Transverse colon (tissue), 4 donors: Measurements from ENCODE around the gene NPPB. TPM values are rescaled to one million over a fixed set of nuclear protein-coding genes. Genes with fewer than 3 reads are reported as not detected.

Source experiments
- DNase-seq: peaks from one replicate; pipeline ENCODE4 v3.0.0-alpha.2; 2019
- H3K27ac ChIP-seq, 4 donors: fragments of 200-600 bp; sonication (generic); 2 replicates each; pipeline ENCODE4 v1.5.1; 2016 to 2018; ENCODE audit warnings: inconsistent platforms in 4 of 4
- H3K27me3 ChIP-seq: fragments of 200-600 bp; sonication (generic); 2 replicates; pipeline ENCODE4 v1.5.1; 2017; ENCODE audit warnings: inconsistent platforms
- H3K36me3 ChIP-seq, 4 donors: fragments of 200-600 bp; sonication (generic); 2 replicates each; pipeline ENCODE4 v1.5.1; 2017 to 2019; ENCODE audit warnings: inconsistent platforms in 4 of 4
- H3K4me1 ChIP-seq, 4 donors: fragments of 200-600 bp; sonication (generic); 2 replicates each; pipeline ENCODE4 v1.5.1; 2017 to 2020; ENCODE audit warnings: inconsistent platforms in 4 of 4
- H3K4me3 ChIP-seq, 4 donors: fragments of 200-600 bp; sonication (generic); 1 replicate in 1 of 4; 2 replicates in 3 of 4; pipeline versions ENCODE4 v1.5.1 to v1.6.1; 2017 to 2019; ENCODE audit warnings: inconsistent platforms in 4 of 4
- H3K9me3 ChIP-seq, 2 donors: fragments of 200-600 bp; sonication (generic); 2 replicates each; pipeline ENCODE4 v1.5.1; 2017 to 2019; ENCODE audit warnings: inconsistent platforms in 2 of 2
- CTCF ChIP-seq, 5 experiments: fragments of 200-600 bp in 3 of 5; fragments of 450-650 bp in 2 of 5; sonication (generic) in 3 of 5; IDR thresholded peaks; 1 replicate in 2 of 5; 2 replicates in 3 of 5; pipeline ENCODE4 v1.5.1; 2016 to 2017; ENCODE audit warnings: antibody characterized with exemption in 5 of 5, inconsistent platforms in 3 of 5, mild to moderate bottlenecking in 2 of 5, moderate library complexity in 1 of 5
- EP300 ChIP-seq: sonication (generic); formaldehyde crosslinking; IDR thresholded peaks from one replicate; pipeline ENCODE4 v1.6.1; 2017; ENCODE audit warnings: antibody characterized with exemption, low read depth
- POLR2A ChIP-seq: fragments of 450-650 bp; IDR thresholded peaks from one replicate; pipeline ENCODE4 v1.6.1; 2016; ENCODE audit warnings: antibody characterized with exemption, mild to moderate bottlenecking, moderate library complexity
- POLR2AphosphoS5 ChIP-seq, 3 donors: sonication (generic); formaldehyde crosslinking; IDR thresholded peaks; one replicate each; pipeline ENCODE4 v1.6.1; 2016; ENCODE audit warnings: antibody characterized with exemption in 3 of 3
- WGBS, 2 donors: methylation state at CpG; one replicate each; pipeline ENCODE4 v1.1.5; 2018; ENCODE audit warnings: low coverage in 1 of 2; 5-methylcytosine and 5-hydroxymethylcytosine counted together
- in situ Hi-C, 4 donors: fragments of 200-750 bp; cut with MboI; loops; one replicate each; pipeline versions ENCODE4 v1.15.0 to v1.15.1; 2017; ENCODE audit warnings: low sequenced_read_pairs in 3 of 4, low pct_ligation_motif_present in 1 of 4, low pct_unique_long_range_greater_than_20kb in 1 of 4
- intact Hi-C: fragments of 100-400 bp; cut with DNase I; formaldehyde crosslinking; loops from one replicate; pipeline ENCODE4 v1.15.1; 2023; ENCODE audit warnings: low total_unique reads
- total RNA-seq, 4 donors: library from RNA; depleted of rRNA; stranded (reverse); fragments of >200 nt; gene quantifications; one replicate each; pipeline ENCODE4 v1.1.0, GENCODE V29; 2016

NPPB gene
- total RNA-seq, 4 donors from 2014 or later, result not detected

- no peaks in the 10 kb centered on the region for H3K9me3 ChIP-seq
- H3K36me3 ChIP-seq, result no peaks in the 10 kb centered on the region
- in situ Hi-C loops, result no loop called here
- no peaks in the 10 kb centered on the region for H3K4me1 ChIP-seq
- no peak for DNase-seq
- 74 to 87% methylated on average over 6 to 14 of the region's 14 CpGs for WGBS, 2 donors
- no peak overlapping the region for H3K4me3 ChIP-seq
- TF ChIP-seq EP300 (no peak), POLR2AphosphoS5 (IDR thresholded peaks at IDR 0.05) (no peak), POLR2A (no peak), CTCF (IDR thresholded peaks at IDR 0.05) (no peak)
- H3K27me3 ChIP-seq, result peaks cover 5% of the 10 kb centered on the region
- intact Hi-C loops, result no loop called here
- H3K27ac ChIP-seq, result no peak overlapping the region
Measured at GRCh38 chr1:11873395-11874257, 14.9 kb upstream of the NPPB start.

GRCh38 chr1:11872545-11872944 is 13.8 kb upstream of the NPPB start:
- Histone ChIP-seq H3K27ac (no peak overlapping the region), H3K36me3 (no peaks in the 10 kb centered on the region), H3K9me3 (no peaks in the 10 kb centered on the region), H3K27me3 (peaks cover 5% of the 10 kb centered on the region), H3K4me1 (no peaks in the 10 kb centered on the region), H3K4me3 (no peak overlapping the region)
- 38 to 62% methylated on average over 2 to 7 of the region's 7 CpGs for WGBS, 2 donors
- TF ChIP-seq POLR2A (no peak), POLR2AphosphoS5 (IDR thresholded peaks at IDR 0.05) (no peak), CTCF (IDR thresholded peaks at IDR 0.05) (no peak), EP300 (no peak)
- intact Hi-C loops, result no loop called here
- in situ Hi-C loops, result no loop called here
- no peak for DNase-seq

GRCh38 chr1:11869650-11870207 is 11.0 kb upstream of the NPPB start:
- intact Hi-C loops (no loop called here), in situ Hi-C loops (no loop called here)
- Histone ChIP-seq H3K4me1 (no peaks in the 10 kb centered on the region), H3K9me3 (no peaks in the 10 kb centered on the region), H3K4me3 (no peak overlapping the region), H3K27ac (no peak overlapping the region), H3K27me3 (peaks cover 5% of the 10 kb centered on the region), H3K36me3 (no peaks in the 10 kb centered on the region)
- WGBS, 2 donors, result 60 to 75% methylated on average over 1 to 5 of the region's 5 CpGs
- DNase-seq, result no peak
- TF ChIP-seq CTCF (IDR thresholded peaks at IDR 0.05) (no peak), POLR2A (no peak), EP300 (no peak), POLR2AphosphoS5 (IDR thresholded peaks at IDR 0.05) (no peak)

- H3K4me3 ChIP-seq, result no peak overlapping the region
- 79% methylated on average over 3 of the region's 3 CpGs; no CpG with 5 or more reads in 1 of the 2 donors for WGBS, 2 donors
- H3K27me3 ChIP-seq, result peaks cover 5% of the 10 kb centered on the region
- no peaks in the 10 kb centered on the region for H3K9me3 ChIP-seq
- H3K4me1 ChIP-seq, result no peaks in the 10 kb centered on the region
- H3K27ac ChIP-seq, result no peak overlapping the region
- in situ Hi-C loops, result no loop called here
- no peaks in the 10 kb centered on the region for H3K36me3 ChIP-seq
- intact Hi-C loops, result no loop called here
- TF ChIP-seq POLR2A (no peak), POLR2AphosphoS5 (IDR thresholded peaks at IDR 0.05) (no peak), EP300 (no peak), CTCF (IDR thresholded peaks at IDR 0.05) (no peak)
- DNase-seq, result no peak
Measured at GRCh38 chr1:11869104-11869503, 10.4 kb upstream of the NPPB start.
